IMR-90 (cell line): Measurements from ENCODE around the gene GMEB2. TPM values are rescaled to one million over a fixed set of nuclear protein-coding genes. Genes with fewer than 3 reads are reported as not detected.
A peak's percentile ranks its signal among the peaks of the same experiment; 100 is the strongest.

Experiments
- ATAC-seq: fragments of 200-7000 bp; cut with Tn5 transposase; 2 replicates; pipeline ENCODE4 v1.9.1; 2020; ENCODE audit warnings: low read depth, mild to moderate bottlenecking, moderate library complexity
- BruUV-seq: library from RNA; stranded (reverse); fragments of 400-500 nt; replicated peaks from 2 replicates; lab custom pipeline; 2021; lab: Mats Ljungman, UMichigan
- CTCF ChIA-PET: fragments of 300-600 bp; formaldehyde crosslinking; extraction: SDS; loops from one replicate; lab custom pipeline; 2021; ENCODE audit warnings: antibody characterized with exemption; lab: Yijun Ruan, JAX
- POLR2A ChIA-PET: fragments of 300-600 bp; sonication (Branson Sonifier 250); formaldehyde crosslinking; loops from one replicate; lab custom pipeline; 2022; ENCODE audit warnings: antibody characterized with exemption; ENCODE audit not compliant: unreplicated experiment; lab: Charles Lee
- DNase-seq: peaks from one replicate; pipeline ENCODE4 v3.0.0; 2013
- H2AFZ ChIP-seq: replicated peaks from 2 replicates; pipeline ENCODE3; 2013; ENCODE audit warnings: low read length, mild to moderate bottlenecking; ENCODE audit not compliant: poor library complexity
- H2AK5ac ChIP-seq: 2 replicates; pipeline ENCODE4 v1.6.1; 2013; ENCODE audit warnings: low read depth, low read length, inconsistent platforms
- H2AK9ac ChIP-seq: replicated peaks from 2 replicates; pipeline ENCODE3; 2013; ENCODE audit warnings: mild to moderate bottlenecking, low read depth, low read length, moderate library complexity; ENCODE audit not compliant: poor library complexity
- H2BK120ac ChIP-seq: 2 replicates; pipeline ENCODE4 v1.6.1; 2013; ENCODE audit warnings: low read depth, low read length, inconsistent platforms
- H2BK15ac ChIP-seq: 3 replicates; pipeline ENCODE4 v1.6.1; 2013; ENCODE audit warnings: low read depth, low read length, inconsistent platforms
- H2BK20ac ChIP-seq: 2 replicates; pipeline ENCODE4 v1.6.1; 2013; ENCODE audit warnings: low read depth, mild to moderate bottlenecking, inconsistent platforms, low read length, moderate library complexity
- H2BK5ac ChIP-seq: 2 replicates; pipeline ENCODE4 v1.6.1; 2013; ENCODE audit warnings: mild to moderate bottlenecking, low read depth, low read length, inconsistent platforms; ENCODE audit not compliant: poor library complexity, severe bottlenecking
- H3K14ac ChIP-seq: replicated peaks from 2 replicates; pipeline ENCODE4 v1.6.1; 2013; ENCODE audit warnings: low read depth, low read length, inconsistent platforms
- H3K18ac ChIP-seq: 2 replicates; pipeline ENCODE4 v1.6.1; 2013; ENCODE audit warnings: low read depth, low read length, control low read depth
- H3K23ac ChIP-seq: 2 replicates; pipeline ENCODE4 v1.6.1; 2013; ENCODE audit warnings: low read depth, low read length, inconsistent platforms
- H3K27ac ChIP-seq: 2 replicates; pipeline ENCODE4 v1.5.1; 2013; ENCODE audit warnings: mild to moderate bottlenecking, control low read depth, low read length; ENCODE audit not compliant: insufficient read depth
- H3K27me3 ChIP-seq: 2 replicates; pipeline ENCODE4 v1.6.1; 2013; ENCODE audit warnings: low read length; ENCODE audit not compliant: control insufficient read depth, insufficient read depth
- H3K36me3 ChIP-seq: 2 replicates; pipeline ENCODE4 v1.6.1; 2013; ENCODE audit warnings: low read length, mixed read lengths; ENCODE audit not compliant: control insufficient read depth, insufficient read depth
- H3K4ac ChIP-seq: 2 replicates; pipeline ENCODE4 v1.6.1; 2013; ENCODE audit warnings: low read depth, low read length, inconsistent platforms
- H3K4me1 ChIP-seq: 2 replicates; pipeline ENCODE4 v1.6.1; 2013; ENCODE audit warnings: low read length, mixed read lengths; ENCODE audit not compliant: control insufficient read depth, insufficient read depth
- H3K4me2 ChIP-seq: 2 replicates; pipeline ENCODE4 v1.6.1; 2013; ENCODE audit warnings: low read depth, mild to moderate bottlenecking, control low read depth, low read length, moderate library complexity
- H3K4me3 ChIP-seq: 2 replicates; pipeline ENCODE4 v1.5.1; 2013; ENCODE audit warnings: low read depth, mild to moderate bottlenecking, control low read depth, low read length, moderate library complexity; ENCODE audit not compliant: insufficient read depth
- H3K56ac ChIP-seq: 2 replicates; pipeline ENCODE4 v1.6.1; 2013; ENCODE audit warnings: low read length, inconsistent platforms; ENCODE audit not compliant: insufficient read depth; ENCODE audit errors: extremely low read depth
- H3K79me1 ChIP-seq, 2 experiments: 2 replicates each; pipeline ENCODE4 v1.6.1; 2013; ENCODE audit warnings: low read length in 2 of 2, inconsistent platforms in 1 of 2, low read depth in 1 of 2
- H3K9ac ChIP-seq: 2 replicates; pipeline ENCODE4 v1.6.1; 2013; ENCODE audit warnings: low read depth, low read length, control low read depth
- H3K9me1 ChIP-seq: 2 replicates; pipeline ENCODE4 v1.6.1; 2013; ENCODE audit warnings: low read length, inconsistent platforms; ENCODE audit not compliant: insufficient read depth
- H3K9me3 ChIP-seq: 2 replicates; pipeline ENCODE4 v1.6.1; 2013; ENCODE audit warnings: low read length; ENCODE audit not compliant: control insufficient read depth, insufficient read depth
- H4K20me1 ChIP-seq: 2 replicates; pipeline ENCODE4 v1.6.1; 2013; ENCODE audit warnings: low read length, inconsistent platforms; ENCODE audit not compliant: insufficient read depth
- H4K5ac ChIP-seq: 2 replicates; pipeline ENCODE4 v1.6.1; 2013; ENCODE audit warnings: mild to moderate bottlenecking, low read depth, low read length, control low read depth
- H4K8ac ChIP-seq, 2 experiments: 2 replicates each; pipeline ENCODE4 v1.6.1; 2013; ENCODE audit warnings: low read depth in 2 of 2, low read length in 2 of 2, control low read depth in 1 of 2, inconsistent platforms in 1 of 2
- H4K91ac ChIP-seq: 2 replicates; pipeline ENCODE4 v1.6.1; 2013; ENCODE audit warnings: low read depth, low read length, inconsistent platforms; ENCODE audit not compliant: insufficient read depth
- CEBPB ChIP-seq: IDR thresholded peaks from 2 replicates; pipeline ENCODE4 v1.6.1; 2012; ENCODE audit warnings: low read depth, low read length, improper control_type of control experiment
- FOS ChIP-seq: fragments of 150-350 bp; IDR thresholded peaks from 2 replicates; pipeline ENCODE4 v1.6.1; 2016; ENCODE audit warnings: low read depth, low read length
- MAFK ChIP-seq: IDR thresholded peaks from 2 replicates; pipeline ENCODE4 v1.6.1; 2012; ENCODE audit warnings: low read depth, low read length, improper control_type of control experiment
- MAZ ChIP-seq: IDR thresholded peaks from 2 replicates; pipeline ENCODE4 v1.6.1; 2012; ENCODE audit warnings: low read depth, mild to moderate bottlenecking, low read length, improper control_type of control experiment, moderate library complexity, borderline replicate concordance
- MXI1 ChIP-seq: IDR thresholded peaks from 2 replicates; pipeline ENCODE4 v1.6.1; 2012; ENCODE audit warnings: low read depth, mild to moderate bottlenecking, low read length, moderate library complexity, borderline replicate concordance
- NFE2L2 ChIP-seq: fragments of 150-350 bp; IDR thresholded peaks from 2 replicates; pipeline ENCODE4 v1.6.1; 2016; ENCODE audit warnings: low read depth, mild to moderate bottlenecking, low read length
- POLR2A ChIP-seq: IDR thresholded peaks from 2 replicates; pipeline ENCODE4 v1.6.1; 2012; ENCODE audit warnings: mild to moderate bottlenecking, low read depth, low read length
- RAD21 ChIP-seq: IDR thresholded peaks from 2 replicates; pipeline ENCODE4 v1.6.1; 2012; ENCODE audit warnings: low read length, improper control_type of control experiment
- RCOR1 ChIP-seq: IDR thresholded peaks from 2 replicates; pipeline ENCODE4 v1.6.1; 2012; ENCODE audit warnings: mild to moderate bottlenecking, low read length, improper control_type of control experiment; ENCODE audit not compliant: insufficient replicate concordance
- WGBS, 2 experiments: methylation state at CpG; one replicate each; pipeline versions ENCODE4 v1.1.5 to v1.1.7; 2013; ENCODE audit warnings: missing lambda C conversion rate in 2 of 2; ENCODE audit not compliant: insufficient read length in 1 of 2; ENCODE audit errors: extremely low coverage in 2 of 2; 5-methylcytosine and 5-hydroxymethylcytosine counted together
- dilution Hi-C: fragments of 300-500 bp; cut with HindIII; formaldehyde crosslinking; loops from one replicate; pipeline ENCODE4 v1.14.3; 2018; ENCODE audit warnings: low sequenced_read_pairs; ENCODE audit not compliant: unreplicated experiment
- in situ Hi-C: fragments of 300-500 bp; cut with MboI; formaldehyde crosslinking; loops from 3 replicates; pipeline ENCODE4 v1.14.3; 2019; ENCODE audit warnings: low sequenced_read_pairs, inconsistent platforms, mixed read lengths
- intact Hi-C: fragments of 100-400 bp; cut with micrococcal nuclease; formaldehyde crosslinking; loops from 2 replicates; pipeline ENCODE4 v1.10.0; 2022
- polyA plus RNA-seq, 3 experiments: library from polyadenylated mRNA; depleted of rRNA; stranded (reverse); fragments of >200 nt; gene quantifications; 2 replicates each; pipeline ENCODE4 v1.2.3, GENCODE V29; 2012; ENCODE audit warnings: low replicate concordance in 1 of 3
- total RNA-seq: library from RNA; depleted of rRNA; stranded (reverse); fragments of >200 nt; gene quantifications from 2 replicates; pipeline ENCODE4 v1.2.3, GENCODE V29; 2012
- TF ChIP-seq, protein P1 (sequence below): fragments of 150-350 bp; IDR thresholded peaks from 2 replicates; pipeline ENCODE4 v1.6.1; 2016; ENCODE audit warnings: low read depth, mild to moderate bottlenecking, low read length, moderate library complexity, borderline replicate concordance
- TF ChIP-seq, protein P2 (sequence below): fragments of 150-350 bp; IDR thresholded peaks from 2 replicates; pipeline ENCODE4 v1.6.1; 2017; ENCODE audit warnings: mild to moderate bottlenecking, antibody characterized with exemption, low read length, low read depth
- TF ChIP-seq, protein P3 (sequence below): conservative IDR thresholded peaks from 2 replicates; pipeline ENCODE4 v1.5.1; 2012; ENCODE audit warnings: mild to moderate bottlenecking, low read depth, low read length, improper control_type of control experiment

The GMEB2 gene
- total and polyA plus RNA-seq, 2 of the 4 experiments (the other 2 are of a cell fraction), result 5.0 to 10.0 TPM

DNA sequence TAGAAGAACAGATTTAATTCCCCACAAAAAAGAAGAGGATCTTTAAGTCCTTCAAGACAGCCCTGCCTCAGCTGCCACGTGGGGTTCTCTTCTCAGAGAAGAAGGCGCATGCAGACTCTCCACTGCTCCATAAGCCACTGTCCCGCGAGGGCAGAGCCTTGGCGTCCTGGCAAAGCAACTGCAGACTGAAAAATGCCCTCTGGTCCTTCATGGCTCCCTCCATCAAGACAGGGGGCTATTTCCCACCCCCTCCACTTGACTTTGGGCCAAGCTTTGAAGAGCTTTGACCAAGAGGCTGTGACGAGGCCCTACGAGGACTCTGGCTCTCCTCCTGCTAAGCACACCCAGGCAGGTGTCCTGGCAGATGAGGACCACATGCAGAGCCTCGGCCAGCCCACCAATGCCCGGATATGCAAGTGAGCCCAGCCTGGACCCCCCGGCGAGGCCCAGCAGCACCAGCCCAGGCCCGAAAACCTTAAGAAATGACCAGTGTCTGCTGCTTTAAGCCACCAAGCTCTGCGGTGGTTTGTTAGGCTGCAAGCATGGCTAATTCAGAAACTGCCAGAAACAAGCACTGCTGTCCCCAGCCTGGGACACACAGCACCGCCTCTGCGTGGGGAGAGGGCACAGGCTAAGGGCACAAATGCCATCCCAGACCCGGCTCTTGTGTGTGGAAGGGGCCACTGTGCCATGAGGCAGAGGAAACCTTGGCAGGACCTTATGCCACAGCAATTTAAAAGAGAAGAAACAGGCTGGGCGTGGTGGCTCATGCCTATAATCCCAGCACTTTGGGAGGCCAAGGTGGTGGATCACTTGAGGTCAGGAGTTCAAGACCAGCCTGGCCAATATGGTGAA lies 16.1 kb downstream of the GMEB2 start (continued):
- no peak for TF ChIP-seq FOS

DNA sequence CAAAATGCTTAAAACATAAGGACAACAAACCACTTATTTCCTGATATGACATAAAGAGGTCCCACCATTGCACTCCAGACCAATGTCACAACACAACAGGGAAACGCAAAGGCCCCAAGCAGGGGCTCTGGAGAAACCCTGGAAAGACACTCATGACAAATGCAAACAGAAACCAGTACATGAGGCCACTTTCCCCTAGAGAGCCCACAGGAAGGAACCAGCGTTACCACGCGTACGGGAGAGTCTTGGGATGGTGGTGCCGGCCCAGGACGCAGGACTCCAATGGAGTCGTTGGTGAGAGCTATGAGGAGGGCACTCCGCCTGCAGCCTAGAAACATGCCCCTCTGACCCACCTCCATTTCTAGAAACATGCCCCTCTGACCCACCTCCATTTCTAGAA lies 20.2 kb downstream of the GMEB2 start:
- H3K14ac ChIP-seq, result no peak overlapping the region
- no peak overlapping the region for H2AK5ac ChIP-seq
- H2BK120ac ChIP-seq, result no peak overlapping the region
- H3K4me1 ChIP-seq, result no peaks in the 10 kb centered on the region
- no peaks in the 10 kb centered on the region for H3K27me3 ChIP-seq
- H4K5ac ChIP-seq, result no peak overlapping the region
- in situ Hi-C loops, result no loop called here
- no peak overlapping the region for H3K23ac ChIP-seq
- no peak overlapping the region for H2BK20ac ChIP-seq
- no peaks in the 10 kb centered on the region for H3K9me1 ChIP-seq
- no peak overlapping the region for H4K8ac ChIP-seq
- DNase-seq (no peak), ATAC-seq (no peak)
- H3K9me3 ChIP-seq, result no peaks in the 10 kb centered on the region
- H2BK15ac ChIP-seq, result no peak overlapping the region
- no peak overlapping the region for H3K56ac ChIP-seq
- dilution Hi-C loops, result no loop called here
- no peak overlapping the region for H4K91ac ChIP-seq
- POLR2A ChIA-PET, result no interaction called here
- intact Hi-C loops, result no loop called here
- CTCF ChIA-PET, result no interaction called here
- H3K4ac ChIP-seq, result no peak overlapping the region
- peaks cover 4 to 32% of the 10 kb centered on the region in 2 experiments; a peak in 2 of 4 replicates for H3K79me1 ChIP-seq
- H2BK5ac ChIP-seq, result no peak overlapping the region
- H3K4me2 ChIP-seq, result no peak overlapping the region
- H4K20me1 ChIP-seq, result peaks cover 12% of the 10 kb centered on the region; the same call in 1 of the 2 replicates
- no peak overlapping the region for H3K27ac ChIP-seq
- no peak overlapping the region for H3K9ac ChIP-seq
- H3K36me3 ChIP-seq, result peaks cover 14% of the 10 kb centered on the region
- H3K18ac ChIP-seq, result no peak overlapping the region
- BruUV-seq, result no TSS peak
- no peak overlapping the region for H2AFZ ChIP-seq
- no peak overlapping the region for H3K4me3 ChIP-seq
- WGBS, 2 experiments, result 100% methylated on average over 1 of the region's 9 CpGs; no CpG with 5 or more reads in 1 of the 2 experiments
- H2AK9ac ChIP-seq, result peak overlapping the region; percentile 37
- TF ChIP-seq RCOR1 (no peak), RAD21 (no peak), POLR2A (no peak), MAFK (no peak), MXI1 (no peak), FOS (no peak), MAZ (no peak), CEBPB (no peak), NFE2L2 (no peak)
- TF ChIP-seq, protein P1, sequence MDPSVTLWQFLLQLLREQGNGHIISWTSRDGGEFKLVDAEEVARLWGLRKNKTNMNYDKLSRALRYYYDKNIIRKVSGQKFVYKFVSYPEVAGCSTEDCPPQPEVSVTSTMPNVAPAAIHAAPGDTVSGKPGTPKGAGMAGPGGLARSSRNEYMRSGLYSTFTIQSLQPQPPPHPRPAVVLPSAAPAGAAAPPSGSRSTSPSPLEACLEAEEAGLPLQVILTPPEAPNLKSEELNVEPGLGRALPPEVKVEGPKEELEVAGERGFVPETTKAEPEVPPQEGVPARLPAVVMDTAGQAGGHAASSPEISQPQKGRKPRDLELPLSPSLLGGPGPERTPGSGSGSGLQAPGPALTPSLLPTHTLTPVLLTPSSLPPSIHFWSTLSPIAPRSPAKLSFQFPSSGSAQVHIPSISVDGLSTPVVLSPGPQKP, result no peak
- TF ChIP-seq, protein P2, sequence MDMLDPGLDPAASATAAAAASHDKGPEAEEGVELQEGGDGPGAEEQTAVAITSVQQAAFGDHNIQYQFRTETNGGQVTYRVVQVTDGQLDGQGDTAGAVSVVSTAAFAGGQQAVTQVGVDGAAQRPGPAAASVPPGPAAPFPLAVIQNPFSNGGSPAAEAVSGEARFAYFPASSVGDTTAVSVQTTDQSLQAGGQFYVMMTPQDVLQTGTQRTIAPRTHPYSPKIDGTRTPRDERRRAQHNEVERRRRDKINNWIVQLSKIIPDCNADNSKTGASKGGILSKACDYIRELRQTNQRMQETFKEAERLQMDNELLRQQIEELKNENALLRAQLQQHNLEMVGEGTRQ, result no peak
- TF ChIP-seq, protein P3, sequence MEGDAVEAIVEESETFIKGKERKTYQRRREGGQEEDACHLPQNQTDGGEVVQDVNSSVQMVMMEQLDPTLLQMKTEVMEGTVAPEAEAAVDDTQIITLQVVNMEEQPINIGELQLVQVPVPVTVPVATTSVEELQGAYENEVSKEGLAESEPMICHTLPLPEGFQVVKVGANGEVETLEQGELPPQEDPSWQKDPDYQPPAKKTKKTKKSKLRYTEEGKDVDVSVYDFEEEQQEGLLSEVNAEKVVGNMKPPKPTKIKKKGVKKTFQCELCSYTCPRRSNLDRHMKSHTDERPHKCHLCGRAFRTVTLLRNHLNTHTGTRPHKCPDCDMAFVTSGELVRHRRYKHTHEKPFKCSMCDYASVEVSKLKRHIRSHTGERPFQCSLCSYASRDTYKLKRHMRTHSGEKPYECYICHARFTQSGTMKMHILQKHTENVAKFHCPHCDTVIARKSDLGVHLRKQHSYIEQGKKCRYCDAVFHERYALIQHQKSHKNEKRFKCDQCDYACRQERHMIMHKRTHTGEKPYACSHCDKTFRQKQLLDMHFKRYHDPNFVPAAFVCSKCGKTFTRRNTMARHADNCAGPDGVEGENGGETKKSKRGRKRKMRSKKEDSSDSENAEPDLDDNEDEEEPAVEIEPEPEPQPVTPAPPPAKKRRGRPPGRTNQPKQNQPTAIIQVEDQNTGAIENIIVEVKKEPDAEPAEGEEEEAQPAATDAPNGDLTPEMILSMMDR, result no peak
